HepG2 (cell line): Measurements from ENCODE around the gene TMEM235. TPM values are rescaled to one million over a fixed set of nuclear protein-coding genes. Genes with fewer than 3 reads are reported as not detected.

Experiments used
- ELF3 ChIP-seq: IDR thresholded peaks from 2 replicates; pipeline ENCODE4 v1.6.1; 2016; ENCODE audit warnings: missing genetic modification reagents, missing compliant biosample characterization
- HMGXB3 ChIP-seq: sonication (generic); formaldehyde crosslinking; IDR thresholded peaks from 2 replicates; pipeline ENCODE4 v1.4.0; 2020; ENCODE audit warnings: missing genetic modification reagents, borderline replicate concordance
- KAT8 ChIP-seq: IDR thresholded peaks from 2 replicates; pipeline ENCODE4 v1.6.1; 2016; ENCODE audit warnings: missing genetic modification reagents, missing compliant biosample characterization
- KMT2B ChIP-seq: IDR thresholded peaks from 2 replicates; pipeline ENCODE4 v1.6.1; 2016; ENCODE audit warnings: missing genetic modification reagents, missing compliant biosample characterization
- MEIS1 ChIP-seq: sonication (generic); formaldehyde crosslinking; IDR thresholded peaks from 2 replicates; pipeline ENCODE4 v1.9.0; 2021; ENCODE audit warnings: mild to moderate bottlenecking, missing genetic modification reagents, moderate library complexity, borderline replicate concordance
- NAIF1 ChIP-seq: sonication (generic); formaldehyde crosslinking; IDR thresholded peaks from 2 replicates; pipeline ENCODE4 v1.5.0; 2020; ENCODE audit warnings: mild to moderate bottlenecking, missing genetic modification reagents, borderline replicate concordance
- NFE2L1 ChIP-seq: sonication (generic); formaldehyde crosslinking; IDR thresholded peaks from 2 replicates; pipeline ENCODE4 v1.4.0; 2020; ENCODE audit warnings: missing genetic modification reagents, mild to moderate bottlenecking, borderline replicate concordance
- NFE2L2 ChIP-seq: fragments of 150-350 bp; IDR thresholded peaks from 2 replicates; pipeline ENCODE4 v1.6.1; 2014; ENCODE audit warnings: low read length
- NFRKB ChIP-seq: fragments of 450-650 bp; IDR thresholded peaks from 2 replicates; pipeline ENCODE4 v1.6.1; 2017
- PATZ1 ChIP-seq: sonication (generic); formaldehyde crosslinking; IDR thresholded peaks from 2 replicates; pipeline ENCODE4 v1.4.0; 2020; ENCODE audit warnings: missing genetic modification reagents
- PAX8 ChIP-seq: sonication (generic); formaldehyde crosslinking; IDR thresholded peaks from 2 replicates; pipeline ENCODE4 v1.8.0; 2022; ENCODE audit warnings: mild to moderate bottlenecking, missing genetic modification reagents, borderline replicate concordance
- RXRA ChIP-seq: sonication (generic); formaldehyde crosslinking; IDR thresholded peaks from 2 replicates; pipeline ENCODE4 v1.5.1; 2020; ENCODE audit warnings: missing genetic modification reagents
- SOX6 ChIP-seq, 2 experiments: fragments of 450-650 bp in 1 of 2; sonication (generic) in 1 of 2; formaldehyde crosslinking in 1 of 2; IDR thresholded peaks; 2 replicates each; pipeline versions ENCODE4 v1.4.0 to v1.6.1; 2017 to 2020; ENCODE audit warnings: antibody characterized with exemption in 1 of 2, mild to moderate bottlenecking in 1 of 2, missing genetic modification reagents in 1 of 2
- YEATS2 ChIP-seq: sonication (generic); formaldehyde crosslinking; IDR thresholded peaks from 2 replicates; pipeline ENCODE4 v1.4.0; 2020; ENCODE audit warnings: missing genetic modification reagents, borderline replicate concordance
- ZBTB46 ChIP-seq: sonication (generic); formaldehyde crosslinking; IDR thresholded peaks from 2 replicates; pipeline ENCODE4 v1.4.0; 2020; ENCODE audit warnings: mild to moderate bottlenecking, missing genetic modification reagents, borderline replicate concordance
- ZNF20 ChIP-seq: sonication (generic); formaldehyde crosslinking; IDR thresholded peaks from 2 replicates; pipeline ENCODE4 v1.4.0; 2020; ENCODE audit warnings: mild to moderate bottlenecking, moderate library complexity, missing genetic modification reagents
- ZNF607 ChIP-seq: sonication (generic); formaldehyde crosslinking; IDR thresholded peaks from 2 replicates; pipeline ENCODE4 v1.5.1; 2020; ENCODE audit warnings: missing genetic modification reagents, mild to moderate bottlenecking, borderline replicate concordance
- ZNF619 ChIP-seq: sonication (generic); formaldehyde crosslinking; IDR thresholded peaks from 2 replicates; pipeline ENCODE4 v1.4.0; 2020; ENCODE audit warnings: mild to moderate bottlenecking, missing genetic modification reagents
- ZNF720 ChIP-seq: sonication (generic); formaldehyde crosslinking; IDR thresholded peaks from 2 replicates; pipeline ENCODE4 v1.4.0; 2020; ENCODE audit warnings: missing genetic modification reagents
- ZNF740 ChIP-seq: sonication (generic); formaldehyde crosslinking; IDR thresholded peaks from 2 replicates; pipeline ENCODE4 v1.4.0; 2020; ENCODE audit warnings: missing genetic modification reagents
- ZNF816 ChIP-seq: sonication (generic); formaldehyde crosslinking; IDR thresholded peaks from 2 replicates; pipeline ENCODE4 v1.8.0; 2022; ENCODE audit warnings: missing genetic modification reagents, mild to moderate bottlenecking, borderline replicate concordance
- ZNF83 ChIP-seq: sonication (generic); formaldehyde crosslinking; IDR thresholded peaks from 2 replicates; pipeline ENCODE4 v1.4.0; 2020; ENCODE audit warnings: missing genetic modification reagents, mild to moderate bottlenecking, borderline replicate concordance
- polyA plus RNA-seq, 8 experiments: library from polyadenylated mRNA; depleted of rRNA in 3 of 8; stranded (reverse) in 7 of 8; unstranded in 1 of 8; fragments of >200 nt; fragmentation: Illumina TruSeq in 4 of 8; extraction: Trizol in 4 of 8; gene quantifications; 2 replicates each; pipeline versions ENCODE4 v1.2.1 to v1.2.3, GENCODE V29; 2011 to 2016; ENCODE audit warnings: low read depth in 4 of 8, missing spikeins in 1 of 8, mixed read lengths in 1 of 8; ENCODE audit not compliant: insufficient read depth in 1 of 8
- total RNA-seq, 5 experiments: library from RNA; depleted of rRNA; stranded (reverse); fragments of >200 nt; fragmentation: Illumina TruSeq; extraction: Trizol; gene quantifications; 2 replicates each; pipeline ENCODE4 v1.2.3, GENCODE V29; 2016; ENCODE audit warnings: low read depth in 1 of 5

TMEM235 gene
- total and polyA plus RNA-seq, 2 of the 13 experiments (the other 11 are each of a cell fraction or from before 2014, with no cell fraction given) = not detected

- TF ChIP-seq SOX6 (IDR thresholded peaks at IDR 0.05) (no peak), SOX6 (CRISPR knock-in tag; IDR thresholded peaks at IDR 0.05) (peak; percentile 76), PATZ1 (CRISPR knock-in tag) (peak; percentile 50; the same call in 1 of the 2 replicates), ZBTB46 (CRISPR knock-in tag) (peak; percentile 97; the same call in 1 of the 2 replicates), NAIF1 (CRISPR knock-in tag) (peak; percentile 54; the same call in 1 of the 2 replicates), ZNF816 (CRISPR knock-in tag) (no peak; the same call in 1 of the 2 replicates), ZNF20 (CRISPR knock-in tag) (no peak), ZNF83 (CRISPR knock-in tag) (peak; percentile 7; the same call in 1 of the 2 replicates), PAX8 (CRISPR knock-in tag) (peak; percentile 97), HMGXB3 (CRISPR knock-in tag) (peak; percentile 86), ZNF607 (CRISPR knock-in tag) (peak; percentile 84), MEIS1 (CRISPR knock-in tag) (peak; percentile 77), ZNF720 (CRISPR knock-in tag) (no peak), ZNF619 (CRISPR knock-in tag) (no peak), ZNF740 (CRISPR knock-in tag) (no peak), KMT2B (CRISPR knock-in tag) (peak; percentile 90), ELF3 (CRISPR knock-in tag) (peak; percentile 70), YEATS2 (CRISPR knock-in tag) (peak; percentile 92), NFE2L2 (no peak), RXRA (peak; percentile 83; the same call in 1 of the 2 replicates), KAT8 (CRISPR knock-in tag) (peak; percentile 85), NFRKB (no peak), NFE2L1 (no peak)
These were observed 17.3 kb upstream of the TMEM235 start, which contains the start of gene BIRC5 (continued) for GRCh38 chr17:78214016-78214705.
